RWPE2 (cell line): ENCODE measurements around the gene TRAK2.

Source experiments
- ATAC-seq: fragments of 200-7000 bp; cut with Tn5 transposase; 3 replicates; pipeline ENCODE4 v1.9.1; 2021; ENCODE audit warnings: low read depth
- DNase-seq: peaks from one replicate; pipeline ENCODE4 v3.0.0-alpha.2; 2020; ENCODE audit warnings: low spot score
- H3K27ac ChIP-seq: fragments of 450-650 bp; 2 replicates; pipeline ENCODE4 v1.5.1; 2017; ENCODE audit warnings: mild to moderate bottlenecking; ENCODE audit not compliant: poor library complexity, severe bottlenecking
- H3K27me3 ChIP-seq: fragments of 250-450 bp; sonication (Bioruptor Pico); 2 replicates; pipeline ENCODE4 v1.5.1; 2021; ENCODE audit warnings: mild to moderate bottlenecking, moderate library complexity; ENCODE audit not compliant: insufficient read depth, poor library complexity, severe bottlenecking
- H3K36me3 ChIP-seq: fragments of 250-450 bp; sonication (Bioruptor Pico); 2 replicates; pipeline ENCODE4 v1.5.1; 2020; ENCODE audit warnings: low read depth, mild to moderate bottlenecking, moderate library complexity
- H3K4me1 ChIP-seq: fragments of 250-450 bp; sonication (Bioruptor Pico); 2 replicates; pipeline ENCODE4 v1.5.1; 2021; ENCODE audit warnings: mild to moderate bottlenecking, moderate library complexity; ENCODE audit not compliant: insufficient read depth, poor library complexity, severe bottlenecking
- H3K4me3 ChIP-seq: fragments of 250-450 bp; sonication (Bioruptor Pico); 2 replicates; pipeline ENCODE4 v1.5.1; 2021; ENCODE audit warnings: mild to moderate bottlenecking, moderate library complexity; ENCODE audit not compliant: severe bottlenecking
- H3K9me3 ChIP-seq: fragments of 250-450 bp; sonication (Bioruptor Pico); 2 replicates; pipeline ENCODE4 v1.5.1; 2021; ENCODE audit warnings: mild to moderate bottlenecking, moderate library complexity; ENCODE audit not compliant: severe bottlenecking
- CTCF ChIP-seq: fragments of 450-650 bp; IDR thresholded peaks from one replicate; pipeline ENCODE4 v1.5.1; 2017; ENCODE audit warnings: mild to moderate bottlenecking, moderate library complexity; ENCODE audit not compliant: poor library complexity, severe bottlenecking

The TRAK2 gene

GRCh38 chr2:201436141-201436540 is 15.1 kb downstream of the TRAK2 start:
- no peak for ATAC-seq
- TF ChIP-seq CTCF = no peak
- H3K4me1 ChIP-seq = peaks cover 26% of the 10 kb centered on the region
- no peak overlapping the region for H3K4me3 ChIP-seq
- DNase-seq = no peak
- H3K9me3 ChIP-seq = no peaks in the 10 kb centered on the region
- peaks cover 2% of the 10 kb centered on the region for H3K36me3 ChIP-seq
- H3K27me3 ChIP-seq = no peaks in the 10 kb centered on the region
- H3K27ac ChIP-seq = no peak overlapping the region

GRCh38 chr2:201433394-201433995 is 17.8 kb downstream of the TRAK2 start:
- ATAC-seq (no peak), DNase-seq (no peak)
- TF ChIP-seq CTCF = no peak
- no peaks in the 10 kb centered on the region; the same call in 1 of the 2 replicates for H3K36me3 ChIP-seq
- H3K4me3 ChIP-seq = no peak overlapping the region
- H3K9me3 ChIP-seq = no peaks in the 10 kb centered on the region
- peak overlapping the region; percentile 88 for H3K27ac ChIP-seq
- peaks cover 20% of the 10 kb centered on the region for H3K4me1 ChIP-seq
- H3K27me3 ChIP-seq = no peaks in the 10 kb centered on the region

GRCh38 chr2:201432621-201433393 is 18.5 kb downstream of the TRAK2 start:
- Histone ChIP-seq H3K4me1 (peaks cover 20% of the 10 kb centered on the region), H3K36me3 (no peaks in the 10 kb centered on the region; the same call in 1 of the 2 replicates), H3K9me3 (no peaks in the 10 kb centered on the region), H3K4me3 (no peak overlapping the region), H3K27me3 (no peaks in the 10 kb centered on the region), H3K27ac (peak overlapping the region; percentile 88)
- no peak for TF ChIP-seq CTCF
- DNase-seq = no peak
- ATAC-seq = 0 out of 3 replicates have a peak, but pooled peaks have one; percentile 14

GRCh38 chr2:201432038-201432620 is 19.1 kb downstream of the TRAK2 start:
- no peaks in the 10 kb centered on the region; the same call in 1 of the 2 replicates for H3K36me3 ChIP-seq
- H3K27me3 ChIP-seq = no peaks in the 10 kb centered on the region
- H3K9me3 ChIP-seq = no peaks in the 10 kb centered on the region
- no peak overlapping the region for H3K4me3 ChIP-seq
- H3K4me1 ChIP-seq = peaks cover 20% of the 10 kb centered on the region
- no peak for TF ChIP-seq CTCF
- ATAC-seq (peak; percentile 97), DNase-seq (no peak)
- H3K27ac ChIP-seq = peak overlapping the region; percentile 88
